Retinal pigment epithelial cell (primary cell): Measurements from ENCODE around the gene IL11.
"Not testable (repeated sequence)": the region's sequence is repeated elsewhere in the genome, so short reads cannot be mapped to it uniquely, and the experiment has no call there.

Source experiments
- DNase-seq: peaks from one replicate; pipeline ENCODE4 v3.0.0-alpha.2; 2010; ENCODE audit warnings: low read depth
- H3K4me3 ChIP-seq: 2 replicates; pipeline ENCODE4 v1.5.1; 2011; ENCODE audit warnings: mild to moderate bottlenecking, low read length, control low read depth, moderate library complexity
- CTCF ChIP-seq: conservative IDR thresholded peaks from 2 replicates; pipeline ENCODE4 v1.5.1; 2011; ENCODE audit warnings: low read depth, low read length, control low read depth, inconsistent platforms

Gene IL11

GRCh38 chr19:55370305-55370988, at the start of gene IL11:
TSS of gene IL11 (minus strand) at chr19:55370463. CDS start at chr19:55370310, 153 bp downstream.
- no peak for TF ChIP-seq CTCF
- H3K4me3 ChIP-seq = peak within 1 kb of the TSS; percentile 40
- DNase-seq = no peak

- no peak for TF ChIP-seq CTCF
- no peak overlapping the region for H3K4me3 ChIP-seq
- DNase-seq = no peak
Observed at GRCh38 chr19:55419624-55420236, 49.5 kb upstream of the IL11 start.

- no peak overlapping the region for H3K4me3 ChIP-seq
- no peak for DNase-seq
- TF ChIP-seq CTCF = no peak
Observed at GRCh38 chr19:55419103-55419502, 48.8 kb upstream of the IL11 start.

- TF ChIP-seq CTCF = peak; percentile 77
- DNase-seq = peak; percentile 65
- H3K4me3 ChIP-seq = no peak overlapping the region
Observed at GRCh38 chr19:55418185-55418584, 47.9 kb upstream of the IL11 start.

- no peak for DNase-seq
- no peak overlapping the region for H3K4me3 ChIP-seq
- TF ChIP-seq CTCF = no peak
Observed at GRCh38 chr19:55410168-55410567, 39.9 kb upstream of the IL11 start.

GRCh38 chr19:55409179-55409578, 38.9 kb upstream of the IL11 start:
- DNase-seq, H3K4me3 ChIP-seq: not testable (repeated sequence)

GRCh38 chr19:55408533-55408872, 38.2 kb upstream of the IL11 start:
- TF ChIP-seq CTCF = no peak
- H3K4me3 ChIP-seq = peak overlapping the region; percentile 52
- no peak for DNase-seq
